Measurements from ENCODE around the gene CCDC60.

Gene CCDC60

GRCh38 chr12:119381471-119382235 lies 47.1 kb downstream of the CCDC60 start:
- TF ChIP-seq CTCF (IDR thresholded peaks at IDR 0.05; ENCODE audit: low read depth, low read length) (no peak), EZH2phosphoT487 (IDR thresholded peaks at IDR 0.05; ENCODE audit: low read depth) (no peak)
- H3K27ac ChIP-seq (ENCODE audit: low read length), result no peak overlapping the region
- no peaks in the 10 kb centered on the region for H3K36me3 ChIP-seq (replicated peaks; ENCODE audit: low read depth, low read length)
- no peaks in the 10 kb centered on the region for H4K20me1 ChIP-seq (ENCODE audit: insufficient read depth, low read length)
- H3K4me2 ChIP-seq (ENCODE audit: low read length), result no peak overlapping the region
- H3K4me1 ChIP-seq (ENCODE audit: low read length), result no peaks in the 10 kb centered on the region
- no peak overlapping the region for H3K9ac ChIP-seq (ENCODE audit: low read length)
- H3K27me3 ChIP-seq (ENCODE audit: low read depth, low read length), result no peaks in the 10 kb centered on the region
- no peaks in the 10 kb centered on the region for H3K9me3 ChIP-seq (ENCODE audit: insufficient read depth, low read length)
- H2AFZ ChIP-seq (ENCODE audit: low read depth, low read length), result no peak overlapping the region
- H3K4me3 ChIP-seq (ENCODE audit: low read length), result no peak overlapping the region
- no peaks in the 10 kb centered on the region for H3K79me2 ChIP-seq (ENCODE audit: low read length)

GRCh38 chr12:119383206-119383605 lies 48.7 kb downstream of the CCDC60 start:
- Histone ChIP-seq H3K4me3 (ENCODE audit: low read length) (no peak overlapping the region), H3K79me2 (ENCODE audit: low read length) (no peaks in the 10 kb centered on the region), H3K9me3 (ENCODE audit: insufficient read depth, low read length) (no peaks in the 10 kb centered on the region), H3K4me2 (ENCODE audit: low read length) (no peak overlapping the region), H3K4me1 (ENCODE audit: low read length) (no peaks in the 10 kb centered on the region), H3K27me3 (ENCODE audit: low read depth, low read length) (no peaks in the 10 kb centered on the region), H3K9ac (ENCODE audit: low read length) (no peak overlapping the region), H2AFZ (ENCODE audit: low read depth, low read length) (no peak overlapping the region), H4K20me1 (ENCODE audit: insufficient read depth, low read length) (no peaks in the 10 kb centered on the region), H3K36me3 (replicated peaks; ENCODE audit: low read depth, low read length) (no peaks in the 10 kb centered on the region), H3K27ac (ENCODE audit: low read length) (no peak overlapping the region)
- TF ChIP-seq EZH2phosphoT487 (IDR thresholded peaks at IDR 0.05; ENCODE audit: low read depth) (no peak), CTCF (IDR thresholded peaks at IDR 0.05; ENCODE audit: low read depth, low read length) (no peak)

- Histone ChIP-seq H3K79me2 (ENCODE audit: low read length) (no peaks in the 10 kb centered on the region), H3K4me3 (ENCODE audit: low read length) (no peak overlapping the region), H3K4me1 (ENCODE audit: low read length) (no peaks in the 10 kb centered on the region), H3K27ac (ENCODE audit: low read length) (no peak overlapping the region), H3K36me3 (replicated peaks; ENCODE audit: low read depth, low read length) (no peaks in the 10 kb centered on the region), H3K4me2 (ENCODE audit: low read length) (no peak overlapping the region), H3K9ac (ENCODE audit: low read length) (no peak overlapping the region), H4K20me1 (ENCODE audit: insufficient read depth, low read length) (no peaks in the 10 kb centered on the region), H2AFZ (ENCODE audit: low read depth, low read length) (no peak overlapping the region), H3K27me3 (ENCODE audit: low read depth, low read length) (no peaks in the 10 kb centered on the region), H3K9me3 (ENCODE audit: insufficient read depth, low read length) (no peaks in the 10 kb centered on the region)
- TF ChIP-seq CTCF (IDR thresholded peaks at IDR 0.05; ENCODE audit: low read depth, low read length) (no peak), EZH2phosphoT487 (IDR thresholded peaks at IDR 0.05; ENCODE audit: low read depth) (no peak)
These were observed 49.8 kb downstream of the CCDC60 start for GRCh38 chr12:119384340-119384739.

- H3K9me3 ChIP-seq (ENCODE audit: insufficient read depth, low read length), result no peaks in the 10 kb centered on the region
- H3K9ac ChIP-seq (ENCODE audit: low read length), result no peak overlapping the region
- no peak overlapping the region for H3K4me2 ChIP-seq (ENCODE audit: low read length)
- H3K27ac ChIP-seq (ENCODE audit: low read length), result no peak overlapping the region
- H3K36me3 ChIP-seq (replicated peaks; ENCODE audit: low read depth, low read length), result no peaks in the 10 kb centered on the region
- no peaks in the 10 kb centered on the region for H3K79me2 ChIP-seq (ENCODE audit: low read length)
- H3K4me1 ChIP-seq (ENCODE audit: low read length), result no peaks in the 10 kb centered on the region
- H3K27me3 ChIP-seq (ENCODE audit: low read depth, low read length), result no peaks in the 10 kb centered on the region
- no peaks in the 10 kb centered on the region for H4K20me1 ChIP-seq (ENCODE audit: insufficient read depth, low read length)
- TF ChIP-seq EZH2phosphoT487 (IDR thresholded peaks at IDR 0.05; ENCODE audit: low read depth) (no peak), CTCF (IDR thresholded peaks at IDR 0.05; ENCODE audit: low read depth, low read length) (no peak)
- H3K4me3 ChIP-seq (ENCODE audit: low read length), result no peak overlapping the region
- H2AFZ ChIP-seq (ENCODE audit: low read depth, low read length), result no peak overlapping the region
These were observed 51.1 kb downstream of the CCDC60 start for GRCh38 chr12:119385659-119386058.
